ENCODE results near the gene NDP.

NDP gene

DNA sequence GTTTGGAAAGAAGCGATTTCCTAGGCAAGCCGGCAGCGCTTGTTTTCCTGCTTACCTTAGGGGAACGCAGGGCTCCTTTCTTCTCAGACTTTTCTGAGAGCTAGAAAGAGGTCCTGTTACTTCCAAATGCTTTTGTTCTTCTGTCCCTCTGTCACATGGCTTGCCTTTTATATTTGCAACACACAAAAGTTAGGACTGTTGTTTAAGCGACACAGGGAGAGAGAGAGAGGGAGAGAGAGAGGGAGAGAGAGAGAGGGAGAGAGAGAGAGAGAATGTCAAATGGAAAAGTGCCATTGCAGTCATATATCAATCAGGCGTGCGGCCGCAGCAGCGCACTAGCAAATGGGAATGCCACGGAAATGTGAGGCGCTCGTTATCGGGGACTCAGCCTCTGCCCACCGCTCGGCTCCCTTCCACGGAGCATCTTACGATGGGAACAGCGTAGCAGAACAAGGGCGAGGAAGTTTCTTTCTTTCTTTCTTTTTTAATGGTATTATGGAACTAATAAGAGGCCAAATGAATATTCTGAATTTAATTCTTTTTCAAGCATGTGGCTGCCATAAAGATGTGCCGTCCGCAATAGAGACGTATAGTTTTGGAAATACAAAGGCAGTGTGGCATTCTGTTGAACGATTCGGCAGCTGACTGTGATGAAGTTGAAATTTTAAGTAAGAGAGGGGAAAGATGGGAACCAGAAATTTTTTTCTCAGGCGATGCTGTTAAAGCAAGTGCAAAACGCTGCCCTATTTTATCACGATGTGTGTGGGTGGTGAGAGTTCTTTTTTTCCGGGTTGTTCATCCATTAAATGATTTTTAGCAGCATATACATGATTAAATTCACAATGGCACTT, at the start of gene NDP:
Gene NDP, minus strand, starts transcription at position 142 of the 851 bp plus-strand sequence. CDS start 14,745 bp downstream, outside the sequence.
- no peak for DNase-seq (ENCODE audit: low read depth, low spot score)
- no peak within 1 kb of the TSS for H3K27ac ChIP-seq

DNA sequence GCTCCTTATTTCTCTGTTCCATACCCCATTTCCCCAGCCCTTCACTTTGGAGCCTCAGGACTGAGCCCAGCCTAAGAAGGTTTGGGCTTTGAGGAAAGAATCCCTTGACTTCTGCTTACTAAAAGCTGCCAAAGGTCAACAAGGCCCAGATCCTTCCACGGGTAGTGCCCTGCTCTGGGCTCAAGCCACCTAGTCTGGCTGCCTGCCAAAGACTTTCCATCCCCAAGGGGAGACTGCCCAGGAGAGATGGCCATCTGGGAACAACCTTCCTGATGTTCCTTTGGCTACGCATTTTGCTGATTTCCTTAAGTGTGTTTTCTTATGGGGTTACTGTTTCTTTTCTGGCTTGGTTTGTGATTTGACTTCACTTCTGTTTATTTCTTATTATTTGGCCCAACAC, 49.8 kb upstream of the NDP start:
- DNase-seq (ENCODE audit: low read depth, low spot score) = no peak
- no peak overlapping the region for H3K27ac ChIP-seq

DNA sequence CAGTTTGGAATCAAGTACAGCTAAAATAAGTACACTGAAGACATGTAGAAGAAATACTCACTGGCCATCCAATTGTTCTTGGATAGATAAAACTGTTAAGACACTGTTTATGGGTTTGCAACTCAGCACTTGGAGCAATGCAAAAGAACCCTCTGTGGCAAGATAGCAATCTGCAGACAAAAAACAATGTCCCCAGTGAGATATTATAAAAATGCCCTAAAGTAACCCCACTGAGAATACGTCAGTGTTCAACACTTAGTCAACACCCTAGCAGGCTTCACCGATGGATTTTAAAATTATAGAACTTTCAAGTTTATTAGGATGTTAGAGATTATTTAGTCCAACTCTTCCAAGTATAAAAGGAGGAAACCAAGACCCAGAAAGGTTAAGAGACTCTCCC, 47.5 kb upstream of the NDP start:
- no peak overlapping the region for H3K27ac ChIP-seq

DNA sequence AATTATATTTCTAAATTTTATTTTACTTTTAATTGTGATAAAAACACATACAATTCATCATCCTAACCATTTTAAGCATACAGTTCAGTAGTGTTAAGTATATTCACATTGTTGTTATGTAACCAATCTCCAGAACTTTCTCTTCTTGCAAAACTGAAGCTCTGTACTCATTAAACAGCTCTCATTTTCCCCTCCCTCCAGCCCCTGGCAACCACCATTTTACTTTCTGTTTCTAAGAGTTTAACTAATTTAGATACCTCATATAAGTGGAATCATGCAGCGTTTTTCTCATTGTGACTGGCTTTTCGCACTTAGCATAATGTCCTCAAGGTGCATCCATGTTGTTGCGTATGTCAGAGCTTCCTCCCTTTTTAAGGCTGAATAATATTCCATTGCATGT, 46.7 kb upstream of the NDP start:
- DNase-seq (ENCODE audit: low read depth, low spot score) = no peak
- no peak overlapping the region for H3K27ac ChIP-seq

More for the DNA sequence above, 47.5 kb upstream of the NDP start:
- no peak for DNase-seq (ENCODE audit: low read depth, low spot score)

- DNase-seq (ENCODE audit: low read depth, low spot score) = no peak
These were observed 44.5 kb upstream of the NDP start for GRCh38 chrX:44017676-44018075.

GRCh38 chrX:44016906-44017305, 43.7 kb upstream of the NDP start:
- H3K27ac ChIP-seq = no peak overlapping the region
- no peak for DNase-seq (ENCODE audit: low read depth, low spot score)

More at GRCh38 chrX:44017676-44018075, 44.5 kb upstream of the NDP start:
- no peak overlapping the region for H3K27ac ChIP-seq

DNA sequence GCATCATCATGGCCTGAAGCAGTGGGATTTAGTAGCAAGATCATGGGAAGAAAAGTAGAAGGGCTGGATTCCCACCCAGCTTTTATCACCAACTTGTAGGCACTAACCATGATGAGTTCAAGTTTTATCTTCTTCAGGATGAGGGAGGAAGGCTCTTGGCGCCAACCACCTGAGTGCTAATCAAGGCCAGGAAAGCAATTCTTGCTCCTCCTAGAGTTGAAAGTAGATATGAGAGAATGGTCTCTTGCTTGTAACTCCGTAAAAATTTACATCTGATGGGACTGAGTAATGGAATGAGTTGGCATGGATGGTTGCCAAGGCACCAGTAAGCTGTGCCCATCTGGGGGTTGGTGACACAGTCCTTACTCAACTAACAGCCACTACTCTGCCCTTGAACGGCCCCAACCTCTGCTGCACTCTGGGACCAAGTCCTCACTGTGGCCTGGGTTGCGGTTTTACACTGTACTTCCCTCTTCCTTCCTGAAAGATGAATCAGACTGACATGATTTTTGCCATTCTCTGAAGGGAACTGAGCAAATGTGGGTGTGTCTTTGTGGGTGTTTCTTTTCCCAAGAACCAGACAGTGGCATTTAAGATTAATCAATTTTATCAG, 39.4 kb upstream of the NDP start:
- H3K27ac ChIP-seq = peak overlapping the region; percentile 48
- DNase-seq (ENCODE audit: low read depth, low spot score) = peak; percentile 87

DNA sequence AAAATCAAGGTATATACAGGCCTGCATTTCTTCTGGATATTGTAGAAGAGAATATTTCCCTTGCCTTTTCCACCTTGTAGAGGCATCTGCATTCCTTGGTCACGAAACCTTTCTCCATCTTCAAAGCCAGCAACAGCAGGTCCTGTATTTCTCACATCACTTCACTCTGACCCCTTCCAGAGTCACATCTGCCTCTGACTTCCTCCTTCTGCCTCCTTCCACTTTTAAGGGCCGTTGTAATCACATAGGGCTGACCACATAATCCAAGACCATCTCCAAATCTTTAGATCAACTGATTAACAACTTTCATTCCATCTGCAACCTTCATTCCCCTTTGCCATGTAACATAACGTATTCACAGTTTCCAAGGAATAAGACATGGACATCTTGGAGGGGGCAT, 38.3 kb upstream of the NDP start:
- no peak overlapping the region for H3K27ac ChIP-seq
- DNase-seq (ENCODE audit: low read depth, low spot score) = no peak

DNA sequence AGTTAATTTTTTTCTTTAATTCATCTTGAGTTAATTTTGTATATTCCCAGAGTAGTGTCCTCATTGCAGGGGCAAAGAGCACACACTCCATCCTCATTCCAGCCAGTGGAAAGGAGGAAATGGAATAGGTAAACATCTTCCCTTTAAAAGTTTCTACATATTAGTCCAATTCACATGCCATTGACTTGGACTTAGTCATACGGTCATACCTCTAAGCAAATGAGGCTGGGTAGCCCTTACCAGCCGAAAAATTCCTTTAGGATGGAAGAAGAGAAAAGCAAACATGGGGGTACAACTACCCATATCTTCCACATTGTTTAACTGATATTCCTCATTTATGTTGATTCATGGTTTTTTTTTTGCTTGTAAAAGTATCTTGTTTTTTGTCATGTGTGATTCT, 37.4 kb upstream of the NDP start:
- H3K27ac ChIP-seq = no peak overlapping the region
- no peak for DNase-seq (ENCODE audit: low read depth, low spot score)

GRCh38 chrX:44006081-44006480, 32.9 kb upstream of the NDP start:
- no peak for DNase-seq (ENCODE audit: low read depth, low spot score)
- H3K27ac ChIP-seq = no peak overlapping the region

DNA sequence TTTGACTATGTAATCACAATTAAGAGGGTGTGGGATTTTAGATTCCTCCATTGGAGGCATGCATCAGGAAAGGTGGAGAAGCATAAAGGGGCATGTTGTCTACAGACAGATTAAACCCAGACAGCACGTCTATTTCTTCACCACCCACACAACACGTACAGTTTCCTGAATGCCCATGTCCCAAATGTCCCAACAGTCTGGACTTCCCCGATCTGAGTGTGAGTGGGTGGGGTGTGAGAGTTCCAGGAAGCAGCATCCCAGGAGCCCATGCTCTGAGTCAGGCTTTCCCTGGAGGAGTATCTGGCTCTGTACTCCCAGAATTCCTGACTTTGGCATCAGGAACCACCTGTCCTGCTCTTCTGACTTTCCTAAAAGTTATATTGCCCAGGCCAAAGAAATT, 30.8 kb upstream of the NDP start:
- DNase-seq (ENCODE audit: low read depth, low spot score) = no peak
- H3K27ac ChIP-seq = no peak overlapping the region

- DNase-seq (ENCODE audit: low read depth, low spot score) = no peak
These were observed 29.4 kb upstream of the NDP start for GRCh38 chrX:44002567-44002966.

GRCh38 chrX:43998374-43998773, 25.2 kb upstream of the NDP start:
- DNase-seq (ENCODE audit: low read depth, low spot score) = peak; percentile 6
- no peak overlapping the region for H3K27ac ChIP-seq

More at GRCh38 chrX:44002567-44002966, 29.4 kb upstream of the NDP start:
- no peak overlapping the region for H3K27ac ChIP-seq

- DNase-seq (ENCODE audit: low read depth, low spot score) = no peak
- H3K27ac ChIP-seq = no peak overlapping the region
These were observed 23.3 kb upstream of the NDP start for GRCh38 chrX:43996491-43996890.

DNA sequence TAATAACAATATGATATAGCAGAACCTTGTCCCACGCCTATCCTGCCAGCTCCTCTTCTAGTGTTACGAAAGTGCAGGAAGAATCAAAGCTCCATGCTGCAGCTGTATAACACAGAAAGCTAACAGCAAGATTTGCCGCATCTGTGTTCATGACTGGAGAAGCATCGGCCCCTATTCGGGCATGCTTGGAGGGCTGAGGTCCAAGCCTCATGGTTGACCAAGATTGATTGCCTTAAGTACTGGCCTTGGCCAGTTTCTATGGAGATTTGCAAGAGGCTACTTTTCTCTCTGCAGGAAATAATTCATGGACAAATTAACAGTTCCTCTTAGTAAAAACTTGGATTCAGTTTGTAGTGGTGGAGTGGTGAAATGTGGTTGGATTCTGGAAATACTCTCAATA, 12.9 kb upstream of the NDP start:
- H3K27ac ChIP-seq = no peak overlapping the region
- no peak for DNase-seq (ENCODE audit: low read depth, low spot score)

- no peak overlapping the region for H3K27ac ChIP-seq
- DNase-seq (ENCODE audit: low read depth, low spot score) = no peak
These were observed 12.3 kb upstream of the NDP start for GRCh38 chrX:43985511-43985910.

- no peak overlapping the region for H3K27ac ChIP-seq
- no peak for DNase-seq (ENCODE audit: low read depth, low spot score)
These were observed 5.0 kb upstream of the NDP start for GRCh38 chrX:43978226-43978625.

GRCh38 chrX:43976205-43976604, 3.0 kb upstream of the NDP start:
- DNase-seq (ENCODE audit: low read depth, low spot score) = no peak
- no peak overlapping the region for H3K27ac ChIP-seq

GRCh38 chrX:43975796-43976195, 2.6 kb upstream of the NDP start:
- DNase-seq (ENCODE audit: low read depth, low spot score) = no peak

DNA sequence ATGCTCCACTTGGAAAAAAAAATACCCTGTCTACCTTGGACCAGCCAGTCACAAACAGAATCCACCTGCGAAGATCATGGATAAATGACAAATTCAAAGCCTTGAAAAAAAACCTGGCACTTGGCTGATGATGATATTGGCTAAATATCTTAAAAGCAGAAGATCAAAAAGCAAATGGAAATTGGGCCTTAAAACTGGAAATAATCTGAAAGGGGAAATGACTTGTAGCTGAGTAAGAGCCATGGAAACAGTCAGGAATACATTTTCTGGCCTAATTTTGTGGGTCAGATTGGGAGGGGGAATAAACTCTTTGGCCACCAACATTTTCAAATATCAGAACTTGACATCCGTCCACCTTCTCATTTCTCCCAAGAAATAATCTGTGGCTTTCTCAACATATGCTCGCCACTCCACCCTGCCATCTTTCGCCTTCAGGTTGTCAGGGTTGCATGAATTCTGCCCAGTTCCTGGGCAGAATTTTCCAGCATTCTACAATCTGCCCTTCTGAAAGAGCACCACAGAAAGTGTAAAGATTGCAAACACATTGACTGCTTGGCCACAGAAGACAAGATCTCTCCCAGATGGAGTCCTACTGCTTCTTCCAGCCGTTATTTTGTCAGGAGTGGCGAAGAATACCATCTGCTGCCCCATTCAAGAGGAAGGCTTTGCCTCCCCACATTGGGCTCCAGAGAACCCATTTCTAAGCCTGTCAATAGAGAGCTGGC, 1.7 kb upstream of the NDP start:
- H3K27ac ChIP-seq = no peak overlapping the region
- no peak for DNase-seq (ENCODE audit: low read depth, low spot score)

More at GRCh38 chrX:43975796-43976195, 2.6 kb upstream of the NDP start:
- H3K27ac ChIP-seq = no peak overlapping the region

GRCh38 chrX:43974100-43974475, 898 bp upstream of the NDP start:
- no peak overlapping the region for H3K27ac ChIP-seq
- no peak for DNase-seq (ENCODE audit: low read depth, low spot score)
